ENCODE results near the gene OR2S2.
"Not testable (repeated sequence)": the region's sequence is repeated elsewhere in the genome, so short reads cannot be mapped to it uniquely, and the experiment has no call there.

Gene OR2S2

GRCh38 chr9:35958104-35958837 lies at the start of gene OR2S2:
Gene OR2S2 (minus strand): TSS chr9:35958154. CDS start chr9:35958098, 56 bp downstream.
- DNase-seq (ENCODE audit: low spot score): no peak

GRCh38 chr9:36007316-36007708 lies 49.4 kb upstream of the OR2S2 start:
- DNase-seq (ENCODE audit: low spot score): no peak

- DNase-seq (ENCODE audit: low spot score): peak; percentile 63
Observed at GRCh38 chr9:36006549-36007315, 48.8 kb upstream of the OR2S2 start.

GRCh38 chr9:36005891-36006290 lies 47.9 kb upstream of the OR2S2 start:
- no peak for DNase-seq (ENCODE audit: low spot score)

- DNase-seq (ENCODE audit: low spot score): no peak
Observed at GRCh38 chr9:35998333-35998732, 40.4 kb upstream of the OR2S2 start.

GRCh38 chr9:35997016-35997415 lies 39.1 kb upstream of the OR2S2 start:
- not testable (repeated sequence) for DNase-seq (ENCODE audit: low spot score)

GRCh38 chr9:35996358-35996970 lies 38.5 kb upstream of the OR2S2 start:
- no peak for DNase-seq (ENCODE audit: low spot score)

- DNase-seq (ENCODE audit: low spot score): no peak
Observed at GRCh38 chr9:35994959-35995358, 37.0 kb upstream of the OR2S2 start.

GRCh38 chr9:35993976-35994720 lies 36.2 kb upstream of the OR2S2 start:
- no peak for DNase-seq (ENCODE audit: low spot score)

GRCh38 chr9:35993136-35993535 lies 35.2 kb upstream of the OR2S2 start:
- not testable (repeated sequence) for DNase-seq (ENCODE audit: low spot score)

- no peak for DNase-seq (ENCODE audit: low spot score)
Observed at GRCh38 chr9:35990155-35990554, 32.2 kb upstream of the OR2S2 start.

GRCh38 chr9:35984021-35984420 lies 26.1 kb upstream of the OR2S2 start:
- DNase-seq (ENCODE audit: low spot score): no peak

GRCh38 chr9:35981699-35982098 lies 23.7 kb upstream of the OR2S2 start:
- DNase-seq (ENCODE audit: low spot score): no peak

- no peak for DNase-seq (ENCODE audit: low spot score)
Observed at GRCh38 chr9:35980289-35981011, 22.5 kb upstream of the OR2S2 start.

GRCh38 chr9:35978792-35979191 lies 20.8 kb upstream of the OR2S2 start:
- no peak for DNase-seq (ENCODE audit: low spot score)

GRCh38 chr9:35976726-35977125 lies 18.8 kb upstream of the OR2S2 start:
- no peak for DNase-seq (ENCODE audit: low spot score)

GRCh38 chr9:35974800-35975199 lies 16.8 kb upstream of the OR2S2 start:
- DNase-seq (ENCODE audit: low spot score): no peak

- DNase-seq (ENCODE audit: low spot score): no peak
Observed at GRCh38 chr9:35972093-35972492, 14.1 kb upstream of the OR2S2 start.

GRCh38 chr9:35967042-35967441 lies 9.1 kb upstream of the OR2S2 start:
- no peak for DNase-seq (ENCODE audit: low spot score)

GRCh38 chr9:35966433-35966832 lies 8.5 kb upstream of the OR2S2 start:
- DNase-seq (ENCODE audit: low spot score): no peak

- DNase-seq (ENCODE audit: low spot score): no peak
Observed at GRCh38 chr9:35965011-35965410, 7.1 kb upstream of the OR2S2 start.
